Choroid plexus epithelial cell (primary cell): ENCODE results near the gene AMIGO2.

Experiments used
- DNase-seq: peaks from one replicate; pipeline ENCODE4 v3.0.0-alpha.2; 2010; ENCODE audit warnings: low read depth
- H3K4me3 ChIP-seq: 2 replicates; pipeline ENCODE4 v1.5.1; 2011; ENCODE audit warnings: low read depth, mild to moderate bottlenecking, control low read depth, low read length, moderate library complexity
- TF ChIP-seq, protein P1 (sequence below): conservative IDR thresholded peaks from 2 replicates; pipeline ENCODE4 v1.5.1; 2011; ENCODE audit warnings: low read depth, mild to moderate bottlenecking, control low read depth, inconsistent platforms, low read length, moderate library complexity

Gene AMIGO2

DNA sequence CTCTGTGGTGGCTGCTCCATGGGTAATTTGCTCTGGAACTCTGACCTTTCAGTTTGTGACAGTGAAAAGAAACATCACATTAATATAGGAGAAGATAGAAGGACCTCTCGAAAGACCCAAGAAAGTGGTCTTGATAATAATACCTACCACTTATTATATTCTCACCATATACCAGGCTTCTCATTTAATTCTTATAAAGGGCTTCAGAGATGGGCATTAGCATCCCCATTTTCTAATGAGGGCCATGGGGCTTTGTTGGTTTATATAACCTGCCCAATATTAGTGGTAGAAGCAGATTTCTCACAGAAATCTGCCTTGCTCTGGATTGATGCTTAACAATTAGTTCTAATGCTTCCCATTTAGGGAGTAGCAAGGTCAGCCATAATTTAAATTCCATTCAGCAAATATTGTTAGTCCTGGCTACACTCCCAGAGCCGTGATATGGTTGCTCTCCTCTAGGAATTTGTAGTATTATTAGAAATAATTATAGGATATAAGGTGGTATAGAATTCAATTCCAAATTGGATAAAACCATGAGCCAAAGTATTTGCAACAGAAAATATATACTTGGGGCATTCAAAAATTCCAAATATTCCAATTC lies 7.4 kb upstream of the AMIGO2 start:
- TF ChIP-seq, protein P1, sequence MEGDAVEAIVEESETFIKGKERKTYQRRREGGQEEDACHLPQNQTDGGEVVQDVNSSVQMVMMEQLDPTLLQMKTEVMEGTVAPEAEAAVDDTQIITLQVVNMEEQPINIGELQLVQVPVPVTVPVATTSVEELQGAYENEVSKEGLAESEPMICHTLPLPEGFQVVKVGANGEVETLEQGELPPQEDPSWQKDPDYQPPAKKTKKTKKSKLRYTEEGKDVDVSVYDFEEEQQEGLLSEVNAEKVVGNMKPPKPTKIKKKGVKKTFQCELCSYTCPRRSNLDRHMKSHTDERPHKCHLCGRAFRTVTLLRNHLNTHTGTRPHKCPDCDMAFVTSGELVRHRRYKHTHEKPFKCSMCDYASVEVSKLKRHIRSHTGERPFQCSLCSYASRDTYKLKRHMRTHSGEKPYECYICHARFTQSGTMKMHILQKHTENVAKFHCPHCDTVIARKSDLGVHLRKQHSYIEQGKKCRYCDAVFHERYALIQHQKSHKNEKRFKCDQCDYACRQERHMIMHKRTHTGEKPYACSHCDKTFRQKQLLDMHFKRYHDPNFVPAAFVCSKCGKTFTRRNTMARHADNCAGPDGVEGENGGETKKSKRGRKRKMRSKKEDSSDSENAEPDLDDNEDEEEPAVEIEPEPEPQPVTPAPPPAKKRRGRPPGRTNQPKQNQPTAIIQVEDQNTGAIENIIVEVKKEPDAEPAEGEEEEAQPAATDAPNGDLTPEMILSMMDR, result no peak
- DNase-seq, result peak; percentile 75
- no peak overlapping the region for H3K4me3 ChIP-seq

DNA sequence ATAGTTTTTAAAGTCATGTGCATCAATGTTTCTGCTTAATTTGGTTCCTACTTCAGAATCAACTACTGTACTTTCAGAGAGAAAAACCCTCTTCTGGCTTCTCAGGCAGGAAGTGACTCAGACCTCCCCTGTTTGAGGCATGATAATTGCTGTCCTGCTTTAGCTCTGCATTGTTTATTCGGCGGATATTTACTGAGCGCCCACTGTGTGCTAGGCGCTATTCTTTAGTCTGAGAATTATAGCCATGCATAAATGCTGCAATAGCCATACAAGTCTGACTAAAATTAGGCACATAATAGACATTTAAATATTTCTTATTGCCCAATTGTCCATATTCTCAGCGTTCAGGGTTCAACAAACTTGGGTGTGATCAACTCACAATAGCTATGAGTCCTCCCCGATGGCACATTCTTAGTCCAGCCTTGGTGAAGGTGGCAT lies 6.1 kb upstream of the AMIGO2 start:
- H3K4me3 ChIP-seq, result no peak overlapping the region
- DNase-seq, result peak; percentile 79
- TF ChIP-seq, protein P1, result no peak

DNA sequence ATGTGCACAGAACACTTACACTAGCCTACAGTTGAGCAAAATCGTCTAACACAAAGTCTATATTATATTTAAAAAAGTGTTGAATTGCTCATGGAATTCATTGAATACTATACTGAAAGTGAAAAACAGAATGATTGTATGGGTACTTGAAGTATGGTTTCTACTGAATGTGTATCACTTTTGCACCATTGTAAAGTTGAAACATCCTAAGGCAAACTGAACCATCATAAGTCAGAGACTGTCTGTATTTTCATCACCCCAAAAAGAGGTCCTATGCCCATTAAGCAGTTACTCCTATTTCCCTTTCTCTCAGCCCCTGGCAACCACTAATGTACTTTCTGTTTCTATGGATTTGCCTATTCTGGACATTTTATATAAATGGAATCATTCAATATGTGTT lies 4.4 kb upstream of the AMIGO2 start:
- TF ChIP-seq, protein P1, result no peak

DNA sequence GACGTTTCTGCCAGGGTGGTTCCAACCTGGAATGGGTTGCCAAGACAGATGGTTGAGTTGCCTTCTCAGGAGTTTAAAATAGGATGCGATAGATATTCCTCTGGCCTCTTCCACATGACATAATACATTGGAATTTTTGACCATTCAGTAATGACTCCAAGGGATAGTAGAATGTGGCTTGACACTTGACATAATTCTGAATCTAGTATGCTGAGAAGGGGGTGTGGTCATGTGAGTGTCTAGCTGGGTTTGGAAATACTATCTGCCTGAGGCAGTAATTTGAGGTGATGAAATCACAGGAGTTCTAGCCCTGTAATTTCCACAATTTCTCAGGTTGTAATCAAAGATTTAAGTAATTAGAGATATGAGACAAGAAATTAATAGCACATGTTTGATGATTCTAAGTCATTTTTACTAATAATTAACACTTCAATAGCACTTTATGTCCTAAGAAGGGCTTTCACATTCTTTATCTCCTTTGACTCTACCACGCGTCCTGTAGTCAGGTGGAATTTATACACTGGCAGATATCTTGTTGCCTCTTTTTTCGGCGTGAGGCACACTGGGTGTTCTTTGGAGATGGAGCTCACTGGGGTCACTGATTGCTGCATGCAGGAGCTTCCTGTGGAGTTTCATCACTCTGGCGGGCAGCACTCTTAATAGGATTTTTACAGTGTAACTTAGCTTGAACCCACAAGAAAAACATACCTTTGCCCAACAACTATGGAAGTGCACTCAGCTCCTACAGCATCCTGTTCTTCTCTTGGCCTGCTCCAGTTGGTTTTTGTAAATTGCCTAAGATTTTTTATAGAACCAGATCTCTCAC lies 3.2 kb upstream of the AMIGO2 start:
- H3K4me3 ChIP-seq, result no peak overlapping the region
- TF ChIP-seq, protein P1, result no peak
- DNase-seq, result peak; percentile 96

More for the DNA sequence above, 4.4 kb upstream of the AMIGO2 start:
- no peak overlapping the region for H3K4me3 ChIP-seq
- no peak for DNase-seq

DNA sequence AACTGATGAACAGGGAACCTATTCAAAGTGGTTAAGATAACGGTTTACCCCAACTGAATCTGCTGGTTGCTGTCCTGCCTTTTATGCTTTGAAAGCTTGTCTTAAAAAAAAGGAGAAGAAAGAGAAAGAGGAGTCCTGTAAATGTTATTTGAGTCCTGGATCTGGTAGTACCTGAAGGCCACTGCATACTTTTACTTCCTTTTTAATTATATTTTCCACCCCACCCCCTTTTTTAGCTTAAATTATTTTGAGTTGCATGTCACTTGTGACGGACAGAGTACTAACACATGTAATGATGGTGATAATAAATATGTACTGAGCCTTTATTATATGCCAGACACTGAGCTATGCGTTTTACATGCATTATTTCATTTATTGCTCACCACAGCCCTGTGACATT lies 2.5 kb upstream of the AMIGO2 start:
- TF ChIP-seq, protein P1, result no peak
- no peak overlapping the region for H3K4me3 ChIP-seq
- DNase-seq, result no peak

DNA sequence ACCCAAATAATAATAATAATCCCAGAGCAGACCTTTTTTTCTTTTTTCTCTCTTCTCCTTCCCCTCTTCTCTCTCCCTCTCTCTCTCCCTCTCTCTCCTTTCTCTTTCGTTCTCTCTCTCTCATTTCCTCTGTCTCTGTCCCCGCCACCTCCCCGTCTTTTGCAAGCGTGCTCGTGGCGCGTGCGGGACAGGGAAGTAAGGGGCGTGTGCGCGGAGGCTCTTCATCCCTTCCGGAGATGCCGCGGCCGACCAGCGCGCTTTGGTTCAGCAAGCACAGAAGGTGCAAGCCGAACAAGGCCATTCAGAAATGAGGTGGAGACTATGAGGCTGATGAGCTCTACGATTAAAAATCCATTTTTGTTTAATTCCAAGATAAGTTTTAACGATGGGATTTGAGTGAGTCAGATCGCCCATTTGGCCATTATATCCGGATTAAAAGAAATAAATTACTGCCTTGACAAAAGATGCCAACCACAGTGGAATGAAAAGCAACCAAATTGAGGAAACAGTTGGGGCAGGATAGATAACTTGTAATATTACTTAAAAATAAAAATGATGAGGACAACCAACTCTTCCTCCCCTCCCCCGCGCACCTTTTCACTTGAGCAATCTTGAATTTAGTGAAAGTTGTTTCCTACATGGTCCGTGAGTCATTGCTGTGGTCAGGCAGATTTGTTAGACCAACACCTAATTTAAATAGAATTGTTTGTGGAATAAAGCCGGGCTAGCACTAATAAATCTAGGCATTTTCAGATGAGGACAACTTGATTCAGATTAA lies 1.2 kb upstream of the AMIGO2 start:
- H3K4me3 ChIP-seq, result peak overlapping the region; percentile 75
- peak; percentile 70 for DNase-seq

More for the DNA sequence above, 1.2 kb upstream of the AMIGO2 start:
- TF ChIP-seq, protein P1, result no peak
